Measurements from ENCODE around the gene CDK9.

DNA sequence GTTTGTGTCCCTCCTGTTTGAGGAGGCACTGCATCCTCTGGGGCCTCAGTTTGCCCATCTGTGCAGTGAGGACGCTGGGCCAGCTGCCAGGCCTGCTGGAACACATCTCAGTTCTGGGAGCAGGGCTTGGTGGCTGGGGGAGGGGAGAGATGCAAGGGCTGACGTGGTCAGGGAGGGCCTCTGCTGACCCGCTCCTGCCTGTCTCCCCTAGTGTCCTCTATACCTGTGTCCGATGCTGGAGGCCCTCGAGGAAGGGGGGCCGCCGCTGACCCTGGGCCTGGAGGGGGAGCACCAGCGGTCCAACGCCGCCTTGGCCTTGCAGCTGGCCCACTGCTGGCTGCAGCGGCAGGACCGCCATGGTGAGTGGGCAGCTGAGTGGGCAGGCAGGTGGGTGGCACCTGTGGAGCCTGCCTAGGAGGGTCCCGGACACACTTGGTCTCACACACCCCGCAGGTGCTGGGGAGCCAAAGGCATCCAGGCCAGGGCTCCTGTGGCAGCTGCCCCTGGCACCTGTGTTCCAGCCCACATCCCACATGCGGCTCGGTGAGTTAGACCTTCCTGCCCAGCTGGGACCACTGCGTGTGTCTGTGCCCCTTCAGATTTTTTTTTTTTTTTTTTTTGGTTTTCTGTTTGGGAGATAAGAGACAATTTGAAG lies 22.6 kb downstream of the CDK9 start:
- TF ChIP-seq CTCF (IDR thresholded peaks at IDR 0.05; ENCODE audit: insufficient read depth, low read length) = no peak
- peak; percentile 3; the same call in 1 of the 2 replicates for TF ChIP-seq POLR2AphosphoS5 (IDR thresholded peaks at IDR 0.05; ENCODE audit: low read depth)

All from HL-60 (cell line).